HG02981 (cell line): Measurements from ENCODE around the gene ADD2.
"Not testable (repeated sequence)": the region's sequence is repeated elsewhere in the genome, so short reads cannot be mapped to it uniquely, and the experiment has no call there.

Source experiments
- ATAC-seq: cut with Tn5 transposase; IDR thresholded peaks from one replicate; pipeline ENCODE4 v1.9.1; 2021; ENCODE audit warnings: mild to moderate bottlenecking, moderate library complexity; ENCODE audit not compliant: unreplicated experiment

Gene ADD2

GRCh38 chr2:70678576-70679143 is 89.3 kb downstream of the ADD2 start:
- ATAC-seq, result no peak

DNA sequence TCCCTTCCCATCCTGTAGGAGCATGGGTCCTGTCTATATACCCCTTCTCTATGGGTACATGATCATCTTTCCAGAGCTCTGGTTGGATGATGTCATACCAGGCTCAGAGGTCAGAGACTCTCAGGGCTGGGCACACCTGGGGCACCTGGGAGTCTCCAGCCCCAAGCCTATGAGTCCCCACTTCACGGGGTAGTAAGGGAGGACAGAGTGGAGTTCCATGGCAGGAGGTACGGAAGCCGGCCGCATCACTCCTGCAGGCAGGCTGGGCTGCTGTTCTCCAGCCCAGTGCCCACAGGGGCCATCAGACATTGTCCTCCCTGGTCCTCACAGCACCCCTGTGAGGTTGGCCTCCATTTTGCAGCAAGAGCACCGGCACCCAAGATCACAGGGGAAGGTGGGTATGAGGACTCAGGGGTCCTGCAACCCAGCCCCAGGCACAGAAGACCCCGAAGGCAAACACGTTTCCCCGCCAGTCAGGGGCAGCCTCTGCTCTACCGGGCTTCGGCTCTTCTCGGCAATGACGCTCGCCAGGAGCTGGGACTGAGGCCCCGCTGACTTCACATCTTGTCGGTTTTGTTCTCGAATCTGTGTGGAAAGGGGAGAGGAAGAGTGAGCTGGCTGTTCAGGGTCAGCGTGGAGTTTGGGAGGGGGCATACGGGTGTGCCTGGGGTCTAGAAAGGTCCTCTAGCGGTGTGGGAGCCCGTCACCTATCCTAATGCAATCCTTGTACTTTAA is 91.5 kb downstream of the ADD2 start:
- ATAC-seq, result no peak

- no peak for ATAC-seq
These were observed 92.1 kb downstream of the ADD2 start for GRCh38 chr2:70675862-70676261.

DNA sequence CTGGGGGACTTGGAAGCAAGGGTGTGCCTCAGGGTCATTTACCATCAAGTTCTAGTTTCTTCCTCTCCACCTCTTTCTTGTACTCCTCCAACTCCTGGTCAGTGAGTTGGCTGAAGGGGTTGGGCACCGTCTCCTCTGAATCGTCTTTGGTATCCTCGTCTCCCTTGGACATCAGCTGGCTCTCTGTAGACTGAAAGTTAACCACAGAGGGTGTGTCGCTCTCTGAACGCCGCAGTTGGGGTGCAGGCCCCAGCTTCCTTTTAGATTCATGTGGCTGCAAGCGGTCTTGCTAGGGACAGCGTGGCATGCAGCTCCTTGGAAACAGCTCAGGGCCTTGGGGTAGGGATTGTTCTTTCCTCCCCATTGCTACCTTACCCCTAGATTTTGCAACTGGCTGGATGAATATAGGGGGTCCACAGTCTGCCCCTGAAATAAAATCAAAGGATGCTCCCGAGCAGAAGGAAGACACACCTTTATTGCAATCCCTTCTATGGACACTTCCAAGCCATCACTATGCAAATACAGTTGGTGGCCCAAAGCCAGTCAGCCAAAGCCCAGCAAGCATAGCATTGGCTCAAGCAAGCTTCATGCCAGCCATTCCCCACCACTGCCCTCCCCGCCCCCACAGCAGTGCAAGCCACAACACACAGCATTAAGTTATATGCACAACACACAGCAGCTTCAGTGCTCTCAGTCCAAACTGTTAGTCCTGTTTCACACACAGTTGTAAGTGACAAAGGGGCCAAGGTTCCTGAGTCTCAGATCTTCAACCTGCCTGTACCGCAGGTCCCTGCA is 93.2 kb downstream of the ADD2 start:
- no peak for ATAC-seq

DNA sequence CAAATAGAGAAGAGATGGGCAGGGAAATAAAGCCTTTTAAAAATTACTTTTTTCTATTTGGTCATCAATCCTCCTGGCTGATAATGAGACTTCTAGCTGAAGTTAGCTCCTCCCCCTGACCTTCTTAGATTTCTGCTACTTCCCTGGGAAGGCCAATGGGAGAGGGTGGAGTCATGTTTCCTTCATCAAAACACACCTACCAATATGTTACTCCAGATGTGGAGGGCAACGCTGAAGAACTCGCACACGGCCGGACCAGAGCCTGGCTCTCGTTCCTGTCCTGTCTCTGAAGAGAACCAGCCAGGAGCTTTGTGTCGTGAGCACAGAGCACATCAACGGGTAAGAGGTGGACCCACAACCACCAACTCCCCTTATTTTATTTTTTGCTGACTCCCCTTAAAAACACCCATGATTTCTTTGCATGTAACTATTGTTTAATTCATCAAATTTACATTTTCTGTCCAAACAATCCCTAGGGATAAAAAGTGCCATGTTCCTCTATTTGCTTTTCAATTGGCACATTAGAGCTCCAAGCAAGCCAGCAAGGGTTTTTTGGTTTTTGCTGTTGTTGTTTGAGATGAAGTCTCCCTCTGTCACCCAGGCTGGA is 94.9 kb downstream of the ADD2 start:
- no peak for ATAC-seq

GRCh38 chr2:70671092-70671675 is 96.8 kb downstream of the ADD2 start:
- ATAC-seq, result no peak

DNA sequence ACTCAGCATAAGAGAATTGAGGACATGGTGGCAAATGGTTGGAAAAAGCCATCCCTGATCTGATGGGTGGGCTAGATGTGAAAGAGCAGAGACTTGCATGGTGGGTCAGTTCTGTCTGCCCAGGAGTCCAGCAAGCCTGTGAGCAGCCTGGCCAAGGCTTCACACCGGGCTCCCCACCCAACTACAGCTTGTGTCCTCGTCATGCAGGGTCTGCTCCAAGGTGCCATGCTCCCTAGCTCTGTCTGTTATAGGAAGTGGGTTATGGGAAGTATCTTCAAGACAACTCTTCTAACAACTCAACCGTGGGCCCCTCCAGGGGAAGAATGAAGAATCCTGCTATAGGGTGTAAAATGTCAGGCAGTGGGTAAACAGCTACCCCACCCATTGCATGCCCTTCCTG is 97.4 kb downstream of the ADD2 start:
- ATAC-seq, result no peak

GRCh38 chr2:70670202-70670601 is 97.8 kb downstream of the ADD2 start:
- no peak for ATAC-seq

DNA sequence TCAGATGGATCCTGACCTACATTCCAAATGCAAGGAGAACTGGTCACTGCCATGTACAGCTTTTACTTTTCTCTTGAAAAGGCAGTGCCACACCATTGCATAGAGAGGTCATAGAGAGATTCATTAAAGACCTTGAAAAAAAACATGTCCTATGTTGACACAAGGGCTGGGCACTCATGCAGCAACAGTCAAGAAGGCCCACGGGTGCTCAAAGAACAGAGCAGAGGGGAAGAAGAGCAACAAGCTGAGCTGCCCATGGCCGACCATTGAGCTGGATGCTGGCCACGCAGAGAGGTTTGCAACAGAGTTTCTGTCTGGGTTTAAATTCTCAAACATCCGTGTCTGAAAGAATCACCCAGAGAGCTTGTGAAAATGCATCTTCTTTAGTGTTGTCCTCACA is 99.1 kb downstream of the ADD2 start:
- no peak for ATAC-seq

DNA sequence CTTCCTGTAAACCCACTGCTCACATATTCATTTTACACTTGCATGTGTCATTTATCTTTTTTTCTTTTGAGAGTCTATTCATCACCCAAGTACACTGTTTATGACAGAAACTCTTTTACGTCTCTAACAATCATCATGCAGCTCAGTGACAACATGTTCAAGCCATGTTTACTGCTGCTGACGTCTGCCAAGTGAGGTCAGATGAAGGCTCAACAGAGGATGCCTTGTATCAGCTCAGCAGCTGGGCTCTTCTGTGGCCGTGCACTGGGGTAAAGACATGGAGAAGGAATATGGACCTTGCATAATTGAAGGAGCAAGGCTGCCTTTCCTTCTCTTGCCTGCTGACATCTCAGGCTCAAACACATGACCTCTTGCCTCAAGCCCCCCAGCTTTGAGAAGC is 99.6 kb downstream of the ADD2 start:
- no peak for ATAC-seq

- no peak for ATAC-seq
These were observed 103.5 kb downstream of the ADD2 start for GRCh38 chr2:70664525-70664924.

- ATAC-seq, result no peak
These were observed 104.6 kb downstream of the ADD2 start for GRCh38 chr2:70663411-70663810.

DNA sequence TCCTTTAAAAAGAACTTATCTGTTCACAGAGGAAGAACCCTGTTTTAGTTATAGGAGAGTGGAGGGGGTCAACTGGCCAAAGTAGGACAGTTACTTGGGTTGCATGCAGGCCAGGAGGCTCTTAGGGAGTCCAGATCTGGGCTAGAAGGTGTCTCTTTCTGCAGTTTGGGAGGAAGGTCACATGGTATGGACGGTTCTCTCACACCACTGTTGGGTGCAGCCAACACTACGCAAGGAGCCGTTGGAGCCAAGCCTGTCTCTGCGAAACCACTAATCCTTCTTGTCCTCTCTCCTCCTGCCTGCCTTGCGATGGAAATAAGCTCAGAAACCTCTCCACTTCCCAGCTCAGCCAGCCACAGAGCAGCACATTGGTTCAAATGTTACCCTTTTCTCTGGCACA is 108.4 kb downstream of the ADD2 start:
- no peak for ATAC-seq

DNA sequence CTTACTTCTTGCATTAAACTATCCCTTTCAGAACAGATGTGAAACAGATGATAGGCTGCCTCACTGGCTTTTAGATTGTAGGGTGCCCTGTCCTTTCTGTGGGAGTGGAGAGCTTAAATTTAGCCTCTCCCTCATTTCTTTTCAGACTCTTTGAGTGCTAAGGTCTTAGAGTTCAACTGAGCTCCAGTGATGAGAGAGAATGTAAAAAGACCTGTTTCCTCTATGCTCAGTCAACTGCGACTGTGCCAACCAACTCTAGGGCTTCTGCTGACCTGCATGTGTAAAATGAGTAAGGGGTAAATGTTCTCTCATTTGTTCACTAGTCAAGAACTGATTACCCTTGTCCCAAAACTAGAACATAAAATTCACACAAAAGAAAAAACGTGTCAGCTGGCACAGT is 109.5 kb downstream of the ADD2 start:
- no peak for ATAC-seq

DNA sequence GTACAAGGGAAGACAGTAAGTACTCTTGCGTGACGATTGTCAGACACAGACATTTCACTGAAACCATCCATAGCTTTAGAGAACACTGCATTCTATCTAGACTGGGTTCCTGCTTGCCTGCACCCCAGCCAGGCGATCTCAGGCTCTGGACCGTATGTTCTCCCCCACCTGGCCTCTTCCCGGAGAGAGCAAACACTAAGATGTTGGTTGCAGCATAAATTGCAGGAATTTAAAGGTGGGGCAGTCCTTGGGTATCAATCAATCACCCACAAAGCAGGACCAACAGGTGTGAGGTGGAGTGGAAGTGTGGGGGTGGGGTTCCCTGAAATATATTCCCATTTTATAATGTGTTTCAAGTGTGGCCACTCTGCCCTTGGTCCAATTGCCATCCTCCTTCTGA is 110.8 kb downstream of the ADD2 start:
- no peak for ATAC-seq

DNA sequence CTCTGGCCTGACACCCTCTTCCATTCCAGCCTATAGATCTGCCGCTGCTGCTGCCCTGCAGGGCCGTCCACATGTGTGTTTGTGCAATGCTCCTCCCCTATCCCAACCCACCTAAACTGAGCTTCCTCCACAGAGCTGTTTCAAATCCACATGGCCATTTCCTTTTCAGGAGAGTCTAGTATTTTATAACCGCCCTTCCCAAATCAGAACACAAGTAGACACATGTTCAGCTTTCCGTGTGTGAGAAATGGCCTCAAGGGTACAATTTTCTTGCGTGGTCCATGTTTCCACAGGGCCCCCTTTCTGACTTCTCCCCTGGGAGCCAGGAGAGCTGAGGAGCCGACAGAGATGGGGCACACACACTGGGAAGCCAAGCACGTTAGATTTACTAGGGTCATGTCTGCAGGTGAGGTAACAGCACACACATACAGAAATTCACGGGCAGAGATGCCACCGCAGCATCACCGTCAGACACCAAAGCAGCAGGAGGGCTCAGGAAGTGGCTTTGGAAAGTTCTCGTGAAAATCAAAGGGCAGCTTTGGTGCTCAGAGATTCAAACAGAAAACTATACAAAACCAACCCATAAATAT is 111.5 kb downstream of the ADD2 start:
- no peak for ATAC-seq

DNA sequence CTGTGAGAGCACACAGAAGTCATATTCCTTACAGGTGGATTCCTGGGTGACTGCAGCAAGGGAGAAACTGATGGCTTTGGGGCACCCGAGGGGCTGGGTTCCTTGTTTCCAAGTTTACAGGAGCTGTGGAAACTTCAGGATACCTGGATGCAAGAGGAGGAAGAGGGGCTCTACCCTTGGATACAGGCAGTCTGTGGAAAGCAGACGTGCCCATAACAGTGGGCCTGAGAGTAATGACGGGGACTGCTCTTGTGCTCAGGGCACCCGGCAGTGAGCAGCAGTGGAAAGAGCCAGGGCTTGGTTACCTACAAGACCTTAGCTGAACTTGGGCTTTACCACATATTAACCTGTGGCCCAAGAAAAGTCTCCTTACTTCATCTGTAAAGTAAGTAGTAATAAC is 112.2 kb downstream of the ADD2 start:
- ATAC-seq, result no peak

DNA sequence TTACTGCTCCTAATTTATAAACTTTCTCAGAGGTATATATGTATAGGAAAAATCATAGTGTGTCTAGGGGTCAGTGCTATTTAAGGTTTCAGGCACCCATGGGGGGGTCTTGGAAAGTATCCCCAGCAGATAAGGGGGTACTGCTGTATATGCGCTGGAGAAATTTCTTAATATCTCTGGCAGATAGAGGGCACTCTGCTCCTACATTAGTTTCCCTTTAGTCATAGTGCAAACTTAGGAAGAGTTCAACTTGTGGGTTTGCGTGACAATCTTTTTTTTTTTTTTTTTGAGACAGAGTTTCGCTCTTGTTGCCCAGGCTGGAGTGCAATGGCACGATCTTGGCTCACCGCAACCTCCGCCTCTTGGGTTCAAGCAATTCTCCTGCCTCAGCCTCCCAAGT is 112.8 kb downstream of the ADD2 start:
- ATAC-seq, result not testable (repeated sequence)

- ATAC-seq, result no peak
These were observed 116.3 kb downstream of the ADD2 start for GRCh38 chr2:70651727-70652126.

- ATAC-seq, result no peak
These were observed 117.0 kb downstream of the ADD2 start for GRCh38 chr2:70651014-70651413.

GRCh38 chr2:70648961-70649360 is 119.0 kb downstream of the ADD2 start:
- no peak for ATAC-seq
